ENCODE data around the gene POGLUT2.
"Not testable (repeated sequence)": the region's sequence is repeated elsewhere in the genome, so short reads cannot be mapped to it uniquely, and the experiment has no call there.

Gene POGLUT2

DNA sequence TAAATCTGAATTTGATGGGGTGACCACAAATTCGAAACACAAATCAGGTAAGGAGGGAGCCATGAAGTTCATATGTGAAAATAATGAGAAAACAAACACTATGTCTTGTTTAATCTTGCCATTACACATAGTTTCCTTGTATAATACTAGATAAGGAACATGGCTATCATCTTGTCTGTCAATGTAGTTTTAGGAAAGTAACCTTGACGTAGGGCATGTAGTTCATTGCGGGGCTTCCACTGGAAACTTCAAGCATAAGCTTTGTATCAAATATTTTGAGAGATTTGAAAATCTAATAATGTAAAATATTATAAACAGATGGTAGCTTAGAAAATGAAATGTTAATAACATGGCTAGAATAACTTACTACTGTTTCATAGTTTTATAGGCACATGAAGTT lies 8.9 kb upstream of the POGLUT2 start:
- no peak for DNase-seq (ENCODE audit: extremely low read depth in 1 of 2, low read depth in 1 of 2)

DNA sequence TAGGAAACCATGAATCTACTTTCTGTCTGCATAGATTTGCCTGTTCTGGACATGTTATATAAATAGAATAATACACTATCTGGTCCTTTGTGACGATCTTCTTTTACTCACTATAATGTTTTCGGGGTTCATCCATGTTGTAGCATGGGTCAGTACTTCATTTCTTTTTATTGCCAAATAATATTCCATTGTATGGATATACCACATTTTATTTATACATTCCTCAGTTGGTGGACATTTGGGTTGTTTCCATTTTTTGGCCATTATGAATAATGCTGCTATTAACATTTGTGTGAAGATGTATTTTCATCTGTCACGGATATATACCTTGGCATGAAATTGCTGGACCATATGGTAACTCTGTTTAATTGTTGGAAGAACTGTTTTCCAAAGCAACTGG lies 6.9 kb upstream of the POGLUT2 start:
- DNase-seq (ENCODE audit: extremely low read depth in 1 of 2, low read depth in 1 of 2): no peak

DNA sequence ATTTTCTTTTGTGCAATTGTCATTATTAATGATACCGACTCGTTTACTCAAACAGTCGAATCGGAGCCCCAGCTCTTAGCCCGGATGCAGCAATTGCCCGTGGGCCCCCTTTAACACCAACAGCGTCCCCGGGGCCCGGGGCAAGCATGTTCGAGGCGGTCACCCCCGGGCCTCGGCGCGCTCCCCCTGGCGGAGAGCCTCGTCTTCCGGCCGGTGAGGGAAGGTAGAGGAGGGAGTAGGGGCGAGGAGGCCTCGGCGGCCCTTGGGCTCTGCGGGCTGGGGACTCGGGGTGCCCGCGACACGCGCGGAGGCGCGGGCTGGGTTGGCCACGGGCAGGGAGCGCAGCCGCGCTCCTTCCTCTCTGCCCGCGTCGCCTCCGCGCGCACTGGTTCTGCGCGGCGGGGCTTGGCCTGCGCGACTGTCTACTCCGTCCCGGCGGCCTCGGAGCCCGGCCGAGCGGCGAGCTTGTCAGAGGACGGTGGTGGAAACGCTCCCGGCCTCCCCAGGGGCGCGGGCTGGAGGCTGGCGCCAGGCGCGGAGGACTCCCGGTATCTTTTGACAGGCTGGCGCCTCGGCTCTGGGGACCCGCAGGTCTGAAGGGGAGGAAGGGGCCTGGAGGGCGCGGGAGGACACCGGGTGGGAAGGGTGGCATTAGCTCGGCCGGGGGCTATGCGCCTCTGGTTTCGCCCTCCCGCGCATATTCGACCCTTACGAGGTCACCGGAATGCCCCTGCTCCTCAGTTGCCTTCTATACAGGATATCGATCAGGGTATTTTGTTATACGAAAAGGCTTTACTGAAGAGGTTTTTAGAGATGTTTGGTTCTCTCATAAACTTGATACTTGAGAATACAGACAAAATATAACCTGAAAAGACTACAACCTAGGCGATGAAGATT lies 1.6 kb upstream of the POGLUT2 start:
- DNase-seq (ENCODE audit: extremely low read depth in 1 of 2, low read depth in 1 of 2): peak; percentile 72 to 73

DNA sequence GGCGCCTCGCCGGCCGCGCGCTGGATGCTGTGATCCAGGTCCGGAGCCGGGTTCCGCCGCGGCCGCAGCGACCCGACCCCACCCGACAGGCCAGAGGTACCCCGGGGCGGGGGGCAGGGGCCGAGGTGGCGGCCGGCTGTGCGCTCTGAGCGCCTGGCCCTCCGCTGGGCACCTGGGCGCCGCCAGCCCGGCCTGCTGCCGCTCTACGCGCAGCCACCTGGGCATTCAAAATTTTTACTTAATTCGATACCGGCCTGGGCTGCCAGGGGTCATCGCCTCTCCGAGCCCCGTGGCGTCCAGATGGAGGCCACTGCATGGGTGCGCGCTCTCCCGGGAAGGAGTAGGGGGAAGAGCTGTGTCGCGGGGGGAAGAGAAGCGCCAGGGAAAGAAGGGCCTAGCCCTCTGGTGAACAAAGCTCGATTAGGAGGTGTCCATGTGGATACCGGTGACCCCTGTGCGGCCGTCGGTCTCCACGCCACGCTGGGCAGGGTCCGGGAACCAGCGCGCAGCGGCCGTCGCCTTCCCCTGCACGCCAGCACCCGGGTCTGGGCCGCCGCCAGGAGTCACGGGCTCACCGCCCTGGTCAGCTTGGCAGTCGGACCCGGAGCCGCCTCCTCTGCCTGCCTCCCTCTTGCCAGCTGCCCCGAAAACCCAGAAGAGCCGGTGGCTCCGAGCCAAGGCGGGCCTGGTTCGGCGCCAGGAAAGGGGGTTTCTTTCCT lies 809 bp upstream of the POGLUT2 start:
- no peak for DNase-seq (ENCODE audit: extremely low read depth in 1 of 2, low read depth in 1 of 2)

GRCh38 chr13:102793611-102794355 lies 5.0 kb downstream of the POGLUT2 start:
- DNase-seq (ENCODE audit: extremely low read depth in 1 of 2, low read depth in 1 of 2): no peak

DNA sequence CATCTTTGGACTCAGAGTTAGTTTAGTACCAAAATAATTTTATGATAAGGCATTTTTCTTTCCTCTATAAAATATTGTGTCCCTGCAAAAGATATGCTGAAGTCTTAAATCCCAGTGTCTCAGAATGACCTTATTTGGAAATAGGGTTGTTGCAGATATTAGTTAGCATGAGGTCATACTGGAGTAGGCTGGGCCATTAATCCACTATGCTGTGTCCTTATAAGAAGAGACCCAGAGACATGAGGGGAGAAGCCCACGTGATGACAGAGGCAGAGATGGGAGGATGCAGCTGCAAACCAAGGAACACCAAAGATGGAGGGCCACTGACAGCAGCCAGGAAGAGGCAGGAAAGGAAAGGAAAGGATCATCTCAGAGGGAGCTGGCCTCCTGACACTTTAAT lies 6.4 kb downstream of the POGLUT2 start:
- no peak for DNase-seq (ENCODE audit: extremely low read depth in 1 of 2, low read depth in 1 of 2)

- no peak for DNase-seq (ENCODE audit: extremely low read depth in 1 of 2, low read depth in 1 of 2)
Observed at GRCh38 chr13:102788683-102789082, 10.1 kb downstream of the POGLUT2 start.

DNA sequence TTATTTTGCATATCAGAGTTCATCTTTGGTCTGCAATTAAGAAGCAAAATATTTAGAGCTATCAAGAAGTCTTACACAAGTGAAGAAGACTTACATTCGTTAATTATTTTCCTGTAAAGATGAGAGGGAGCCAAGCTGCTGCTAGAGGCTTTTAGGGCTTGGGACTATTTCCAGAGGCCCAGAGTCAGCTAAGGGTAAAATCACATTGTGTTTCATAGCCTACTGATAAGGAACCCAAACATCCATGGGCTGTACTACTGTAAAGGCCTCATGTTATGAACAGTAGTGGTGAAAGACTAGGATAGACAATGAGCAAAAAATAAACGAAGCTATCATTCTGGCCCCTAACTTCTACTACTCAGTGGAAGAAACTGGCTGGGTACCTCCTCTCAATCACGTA lies 14.3 kb downstream of the POGLUT2 start:
- DNase-seq (ENCODE audit: extremely low read depth in 1 of 2, low read depth in 1 of 2): no peak

- DNase-seq (ENCODE audit: extremely low read depth in 1 of 2, low read depth in 1 of 2): no peak
Observed at GRCh38 chr13:102781591-102781990, 17.2 kb downstream of the POGLUT2 start.

GRCh38 chr13:102780656-102781055 lies 18.1 kb downstream of the POGLUT2 start:
- DNase-seq (ENCODE audit: extremely low read depth in 1 of 2, low read depth in 1 of 2): not testable (repeated sequence)

DNA sequence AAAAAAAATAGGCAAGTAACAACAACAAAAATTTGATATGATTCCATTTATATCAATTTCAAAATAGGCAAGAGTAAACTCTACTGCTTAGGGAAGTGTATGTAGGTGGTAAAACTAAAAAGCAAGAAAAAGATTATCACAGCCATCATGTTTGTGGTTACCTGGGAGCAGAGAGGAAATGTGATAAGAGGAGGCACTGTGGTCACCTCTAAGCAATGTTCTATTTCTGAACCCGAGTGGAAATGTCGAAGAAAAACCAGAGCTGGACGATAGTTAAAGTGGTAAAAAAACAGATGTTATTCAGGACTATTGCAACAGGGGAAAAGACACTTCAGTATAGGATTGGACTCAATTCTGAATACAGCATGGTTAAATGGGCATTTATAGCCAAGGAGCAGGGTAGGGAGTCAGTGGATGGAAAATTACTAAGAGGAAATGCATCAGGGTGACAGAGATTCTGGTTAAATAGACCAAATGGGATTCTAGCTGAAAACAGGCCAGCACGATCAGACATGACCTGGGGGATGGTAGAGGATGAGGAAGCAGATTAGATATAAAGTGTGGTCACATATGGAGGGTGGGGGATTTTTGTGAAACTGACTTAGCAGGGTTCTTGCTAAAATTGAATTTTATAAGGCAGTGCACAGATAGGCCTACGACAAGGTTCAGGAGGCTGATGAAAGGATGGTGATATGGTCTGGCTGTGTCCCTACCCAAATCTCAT lies 19.2 kb downstream of the POGLUT2 start:
- DNase-seq (ENCODE audit: extremely low read depth in 1 of 2, low read depth in 1 of 2): peak in 1 of 2 donors; percentile 48

GRCh38 chr13:102777736-102778135 lies 21.0 kb downstream of the POGLUT2 start:
- DNase-seq (ENCODE audit: extremely low read depth in 1 of 2, low read depth in 1 of 2): no peak

GRCh38 chr13:102776271-102776670 lies 22.5 kb downstream of the POGLUT2 start:
- DNase-seq (ENCODE audit: extremely low read depth in 1 of 2, low read depth in 1 of 2): no peak

- DNase-seq (ENCODE audit: extremely low read depth in 1 of 2, low read depth in 1 of 2): no peak
Observed at GRCh38 chr13:102774591-102775520, 23.9 kb downstream of the POGLUT2 start.

- DNase-seq (ENCODE audit: extremely low read depth in 1 of 2, low read depth in 1 of 2): no peak
Observed at GRCh38 chr13:102774214-102774568, 24.6 kb downstream of the POGLUT2 start.

DNA sequence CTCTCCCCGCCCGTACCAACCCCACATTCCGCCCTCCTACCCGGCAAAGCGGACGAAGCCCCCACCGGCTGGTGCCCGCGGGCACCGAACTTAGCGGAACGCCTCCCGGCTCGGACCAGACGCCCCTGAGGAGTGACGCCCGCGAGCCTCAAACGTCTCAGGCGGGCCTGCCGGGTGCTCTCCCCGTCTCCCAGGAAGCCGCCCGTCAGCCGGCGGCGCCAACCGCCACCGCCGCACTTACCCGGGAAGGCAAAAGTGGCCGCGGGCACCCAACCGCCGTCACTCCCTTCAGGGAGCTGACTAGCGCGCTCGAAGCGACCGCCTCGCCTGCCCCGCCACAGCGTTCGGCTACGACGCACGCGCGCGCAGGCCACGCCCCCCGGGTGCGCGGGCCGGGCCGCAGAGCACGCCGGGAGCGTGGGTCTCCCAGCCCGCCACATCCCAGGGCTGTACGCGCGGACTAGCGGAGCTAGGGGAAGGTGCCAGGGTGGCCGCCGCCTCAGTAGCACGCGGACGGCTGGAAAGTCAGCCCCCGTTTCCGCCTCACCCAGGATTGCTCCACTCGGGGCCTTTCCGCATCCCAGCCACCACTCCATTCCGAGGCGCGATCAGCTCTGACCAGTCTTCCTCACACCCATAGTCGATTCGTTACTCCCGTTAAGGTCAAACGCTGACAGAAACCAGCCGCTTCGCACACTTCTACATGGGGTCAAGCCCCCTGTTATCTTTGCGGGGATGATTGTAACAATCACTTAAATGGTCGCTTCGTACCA lies 25.1 kb downstream of the POGLUT2 start, which contains the start of gene TEX30:
TEX30 (minus strand) TSS at position 346 of the 773 bp plus-strand sequence. CDS start 3,760 bp downstream, outside the sequence.
- peak; percentile 71 to 85 for DNase-seq (ENCODE audit: extremely low read depth in 1 of 2, low read depth in 1 of 2)

DNA sequence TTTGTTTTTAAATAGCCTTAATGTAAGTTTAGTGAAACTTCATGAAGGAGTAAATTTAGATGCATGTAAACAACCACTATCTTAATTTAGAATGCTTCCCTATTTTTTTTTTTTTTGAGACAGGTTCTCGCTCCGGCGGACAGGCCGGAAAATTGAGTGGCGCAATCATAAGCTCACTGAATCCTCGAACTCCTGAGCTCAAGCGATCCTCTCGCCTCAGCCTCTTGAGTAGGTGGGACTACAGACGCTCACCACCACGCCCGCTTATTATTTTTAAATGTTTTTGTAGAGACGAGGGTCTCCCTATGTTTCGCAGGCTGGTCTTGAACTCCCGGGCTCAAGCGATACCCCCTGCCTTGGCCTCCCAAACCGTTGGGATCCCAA lies 26.7 kb downstream of the POGLUT2 start:
- no peak for DNase-seq (ENCODE audit: extremely low read depth in 1 of 2, low read depth in 1 of 2)

DNA sequence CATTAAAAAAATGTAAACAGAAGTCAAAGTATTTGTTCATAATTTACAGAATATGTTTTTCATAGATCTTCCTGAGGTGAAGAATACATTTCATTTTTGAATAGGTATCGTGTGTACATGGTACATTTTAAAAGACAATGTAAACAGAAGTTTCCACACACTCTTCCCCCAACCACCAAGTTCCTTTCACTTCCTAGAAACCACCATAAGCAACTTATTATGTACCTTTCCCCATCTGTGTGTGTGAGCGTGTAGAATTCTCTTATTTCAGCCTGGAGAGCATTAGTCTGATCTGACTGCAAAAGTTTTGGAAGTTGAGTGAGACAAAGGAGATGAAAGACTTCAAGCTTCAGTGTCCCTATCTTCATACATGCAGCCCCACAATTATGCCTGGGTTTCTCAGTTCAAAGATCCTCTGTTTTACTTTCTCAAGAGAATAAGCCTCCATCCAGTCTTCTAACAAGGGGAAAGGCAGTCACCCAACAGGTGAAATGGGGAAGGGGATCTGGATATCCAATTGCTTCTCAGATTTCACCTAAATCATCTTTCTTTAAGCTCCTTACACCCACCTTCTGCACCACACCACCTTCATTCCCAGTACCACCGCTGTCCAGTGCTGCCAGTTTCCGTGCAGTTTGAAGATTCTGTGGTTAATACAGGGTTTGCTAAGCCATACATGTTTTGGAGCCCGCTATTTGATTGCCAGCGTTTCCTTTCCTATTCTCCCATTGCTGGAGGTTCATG lies 27.3 kb downstream of the POGLUT2 start:
- DNase-seq (ENCODE audit: extremely low read depth in 1 of 2, low read depth in 1 of 2): no peak

All from stimulated activated CD8-positive, alpha-beta memory T cell treated with anti-CD3 and anti-CD28 coated beads, Interleukin-7, amount 100 ng/mL, for 48 hours (primary cell).